Activated CD4-positive, CD25-positive, alpha-beta regulatory T cell treated with anti-CD3 and anti-CD28 coated beads, Interleukin-2, amount 50 U/mL, for 72 hours (primary cell): ENCODE data around the gene CTSE.

Experiments used
- DNase-seq: peaks from one replicate; pipeline ENCODE4 v3.0.0; 2021

CTSE gene

GRCh38 chr1:205967554-205968335, 56.0 kb downstream of the CTSE start:
- DNase-seq = no peak

- no peak for DNase-seq
These were observed 58.4 kb downstream of the CTSE start for GRCh38 chr1:205965036-205965884.

- DNase-seq = no peak
These were observed 60.1 kb downstream of the CTSE start for GRCh38 chr1:205963352-205964155.

- no peak for DNase-seq
These were observed 60.9 kb downstream of the CTSE start for GRCh38 chr1:205962821-205963221.

- no peak for DNase-seq
These were observed 61.5 kb downstream of the CTSE start for GRCh38 chr1:205961991-205962820.

GRCh38 chr1:205961405-205961804, 62.3 kb downstream of the CTSE start:
- no peak for DNase-seq

GRCh38 chr1:205959789-205960188, 63.9 kb downstream of the CTSE start:
- DNase-seq = no peak
